ENCODE results near the gene OR8D4. TPM values are rescaled to one million over a fixed set of nuclear protein-coding genes. Genes with fewer than 3 reads are reported as not detected.
"Not testable (repeated sequence)": the region's sequence is repeated elsewhere in the genome, so short reads cannot be mapped to it uniquely, and the experiment has no call there.

OR8D4 gene
- not detected in 2 replicates for total RNA-seq (2014; rRNA removed; shearing (Covaris generic))

DNA sequence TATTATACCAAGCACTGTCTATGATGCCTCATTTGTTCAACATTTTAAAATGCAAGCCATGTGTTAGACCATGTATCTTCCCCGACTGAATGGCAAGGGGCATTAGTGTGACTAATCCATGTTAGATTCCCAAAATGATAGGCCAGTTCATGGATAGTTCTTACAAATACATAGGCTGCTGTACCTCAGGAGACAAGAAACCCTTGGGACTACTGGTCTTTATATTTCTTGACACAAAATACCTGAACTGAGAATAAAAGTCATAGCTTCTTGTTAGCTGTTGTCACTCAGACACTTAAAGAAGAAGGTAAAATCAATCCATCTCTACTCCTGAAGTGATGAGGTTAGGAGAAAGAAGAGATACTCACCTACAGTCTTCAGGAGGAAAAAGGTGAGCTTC is at the start of gene OR8D4:
Gene OR8D4, plus strand, starts transcription at position 301 of the 400 bp plus-strand sequence. CDS start 4,265 bp downstream, outside the sequence.
- DNase-seq (ENCODE audit: low read depth): no peak

GRCh38 chr11:123852321-123852720 is 49.6 kb upstream of the OR8D4 start:
- no peak for DNase-seq (ENCODE audit: low read depth)

GRCh38 chr11:123853038-123853437 is 48.9 kb upstream of the OR8D4 start:
- DNase-seq (ENCODE audit: low read depth): no peak

- no peak for DNase-seq (ENCODE audit: low read depth)
Measured at GRCh38 chr11:123856444-123856843, 45.5 kb upstream of the OR8D4 start.

GRCh38 chr11:123859731-123860130 is 42.2 kb upstream of the OR8D4 start:
- no peak for DNase-seq (ENCODE audit: low read depth)

- not testable (repeated sequence) for DNase-seq (ENCODE audit: low read depth)
Measured at GRCh38 chr11:123865293-123865692, 36.7 kb upstream of the OR8D4 start.

DNA sequence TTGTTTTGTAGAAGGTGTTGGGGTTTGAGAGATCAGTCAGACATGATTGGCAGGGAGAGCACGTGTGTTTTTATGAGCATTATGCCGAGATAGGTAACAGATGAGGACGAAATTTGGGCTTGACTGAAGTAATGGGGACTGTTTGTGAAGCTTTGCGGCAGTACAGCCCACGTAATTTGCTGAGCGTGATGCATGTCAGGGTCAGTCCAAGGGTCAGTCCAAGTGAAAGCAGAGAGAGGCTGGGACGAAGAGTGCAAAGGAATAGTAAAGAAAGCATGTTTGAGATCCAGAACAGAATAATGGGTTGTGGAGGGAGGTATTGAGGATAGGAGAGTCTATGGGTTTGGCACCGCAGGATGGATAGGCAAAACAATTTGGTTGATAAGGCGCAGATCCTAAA is 34.2 kb upstream of the OR8D4 start:
- not testable (repeated sequence) for DNase-seq (ENCODE audit: low read depth)

GRCh38 chr11:123880912-123881311 is 21.1 kb upstream of the OR8D4 start:
- no peak for DNase-seq (ENCODE audit: low read depth)

- no peak for DNase-seq (ENCODE audit: low read depth)
Measured at GRCh38 chr11:123885570-123885969, 16.4 kb upstream of the OR8D4 start, which contains the start of gene TMEM225. TMEM225 (minus strand) TSS chr11:123885670; CDS start chr11:123885425, 245 bp downstream.

DNA sequence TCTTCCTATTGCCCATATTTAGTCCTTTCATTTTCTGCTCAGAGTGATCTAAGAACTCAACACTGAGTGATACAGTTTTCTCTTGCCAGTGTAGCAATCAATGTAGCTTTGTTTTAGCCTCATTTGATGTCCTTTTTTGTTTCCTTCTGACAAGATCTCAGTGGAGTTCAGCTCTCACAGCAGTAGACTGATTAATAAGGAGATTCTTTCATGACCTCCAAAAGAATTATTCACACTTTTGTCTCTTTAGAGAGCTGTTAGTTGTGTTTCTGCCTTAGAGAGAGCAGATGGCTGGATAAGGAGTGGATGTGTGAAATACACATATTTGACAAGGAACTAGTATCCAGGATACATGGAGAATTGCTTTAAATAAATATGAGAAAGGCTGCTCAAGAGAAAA is 9.9 kb upstream of the OR8D4 start:
- DNase-seq (ENCODE audit: low read depth): no peak

DNA sequence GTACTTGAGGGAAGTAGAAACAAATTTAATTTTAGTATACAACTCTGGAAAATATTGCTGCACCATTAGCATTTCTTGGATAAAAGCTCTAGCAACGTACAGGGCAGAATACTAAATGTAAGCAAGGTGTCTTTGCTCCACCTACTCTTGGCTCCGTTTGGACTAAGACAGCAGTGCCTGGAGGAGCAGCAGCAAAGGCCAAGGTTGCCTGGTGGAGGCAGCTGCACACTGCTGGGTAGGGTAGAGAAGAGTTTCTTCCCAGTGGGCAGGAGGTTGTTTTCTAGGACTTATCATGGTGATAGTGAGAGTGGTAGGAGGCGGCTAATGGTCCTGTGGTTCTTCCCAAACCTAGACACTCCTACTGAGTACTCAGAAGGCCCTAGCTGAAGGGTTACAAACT is 2.2 kb upstream of the OR8D4 start:
- no peak for DNase-seq (ENCODE audit: low read depth)

- DNase-seq (ENCODE audit: low read depth): no peak
Measured at GRCh38 chr11:123903932-123904331, 2.0 kb downstream of the OR8D4 start.

DNA sequence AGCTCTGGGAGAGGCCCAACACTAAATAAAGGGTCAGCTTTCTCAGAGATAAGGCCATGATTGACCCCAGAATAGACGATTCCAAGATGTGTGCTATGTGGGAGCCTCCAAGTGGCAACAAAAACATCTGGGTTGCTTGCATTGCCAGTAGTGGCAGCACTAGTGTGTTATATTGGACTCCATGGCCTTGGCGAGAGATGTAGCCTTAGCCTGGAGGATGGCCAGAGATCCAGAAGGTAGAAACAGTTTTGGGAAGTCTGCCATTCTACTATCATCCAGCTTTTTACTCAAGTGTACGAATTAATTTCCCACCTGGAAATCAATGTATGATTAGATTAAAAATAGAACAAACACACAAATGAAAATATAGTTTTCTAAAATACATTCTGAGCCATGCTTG is 3.0 kb downstream of the OR8D4 start:
- no peak for DNase-seq (ENCODE audit: low read depth)

DNA sequence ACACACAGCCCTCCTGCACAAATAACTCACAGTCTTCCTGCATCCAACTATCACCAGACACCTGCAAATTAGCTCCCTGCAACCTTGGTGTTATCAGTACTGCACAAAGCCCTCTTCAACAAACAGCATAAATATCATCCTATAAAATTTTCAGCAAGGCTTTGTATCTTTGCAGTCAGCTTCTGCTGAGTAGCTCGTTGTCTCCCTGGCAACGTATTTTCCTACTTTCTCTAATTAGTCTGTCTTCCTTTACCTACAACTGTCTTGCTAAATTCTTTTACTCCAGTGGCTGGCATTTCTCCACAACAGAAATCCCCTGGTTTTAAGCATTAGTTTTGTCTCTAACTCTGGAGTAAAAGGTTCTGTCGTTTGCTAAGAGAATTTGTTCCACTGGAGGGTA is 3.9 kb downstream of the OR8D4 start:
- DNase-seq (ENCODE audit: low read depth): no peak

- DNase-seq (ENCODE audit: low read depth): no peak
Measured at GRCh38 chr11:123920943-123921342, 19.0 kb downstream of the OR8D4 start.

DNA sequence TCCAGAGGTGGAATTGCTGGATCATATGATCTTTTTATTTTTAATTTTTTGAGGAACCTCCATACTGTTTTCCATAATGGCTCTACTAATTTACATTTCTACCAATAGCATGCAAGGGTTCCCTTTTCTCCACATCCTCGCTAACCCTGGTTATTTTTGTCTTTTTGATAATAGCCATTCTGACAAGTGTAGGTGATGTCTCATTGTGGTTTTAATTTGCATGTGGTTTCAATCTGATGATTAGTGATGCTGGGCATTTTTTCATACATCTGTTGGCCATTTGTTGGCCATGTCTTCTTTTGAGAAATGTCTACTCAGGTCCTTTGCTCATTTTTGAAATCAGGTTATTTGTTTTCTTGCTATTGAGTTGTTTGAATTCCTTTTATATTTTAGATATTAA is 22.1 kb downstream of the OR8D4 start:
- DNase-seq (ENCODE audit: low read depth): peak; percentile 11

DNA sequence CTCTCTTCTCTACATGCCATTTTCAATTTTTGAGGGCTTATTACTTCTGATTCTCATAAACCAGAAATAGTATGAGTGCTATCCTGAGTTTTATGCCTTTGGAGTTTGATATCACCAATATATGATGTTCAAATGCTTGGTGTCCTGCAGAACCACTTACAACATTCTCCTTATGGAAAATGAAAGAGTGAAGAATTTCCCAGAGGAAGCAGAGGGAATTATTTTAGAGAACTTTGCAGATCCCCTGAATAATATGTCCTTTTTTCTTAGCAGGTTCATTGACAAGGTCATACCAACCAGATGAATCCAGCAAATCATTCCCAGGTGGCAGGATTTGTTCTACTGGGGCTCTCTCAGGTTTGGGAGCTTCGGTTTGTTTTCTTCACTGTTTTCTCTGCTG is 37.4 kb downstream of the OR8D4 start, which contains the start of gene OR4D5:
Gene OR4D5, plus strand, starts transcription at position 301 of the 400 bp plus-strand sequence. Its CDS starts 0 bp downstream, at position 301.
- no peak for DNase-seq (ENCODE audit: low read depth)

DNA sequence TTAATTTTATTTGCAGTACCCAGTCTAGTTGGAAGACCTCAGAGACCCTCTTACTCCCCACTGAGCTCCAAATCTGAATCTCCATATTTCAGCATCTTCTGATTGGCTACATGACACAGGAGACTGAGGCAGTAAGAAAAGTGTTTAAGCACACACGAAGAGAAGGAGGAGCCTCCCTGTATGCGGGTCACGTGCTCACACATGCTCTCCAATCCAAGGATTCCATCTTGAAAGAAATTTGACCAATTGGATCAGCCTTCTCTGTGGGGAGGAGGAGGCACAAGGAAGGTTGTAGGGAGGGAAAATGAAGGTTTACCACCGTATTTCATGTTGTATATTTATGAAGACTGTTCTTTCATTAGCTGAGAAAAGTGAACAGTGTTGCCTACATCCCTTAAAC is 40.4 kb downstream of the OR8D4 start:
- no peak for DNase-seq (ENCODE audit: low read depth)

GRCh38 chr11:123943738-123944137 is 41.8 kb downstream of the OR8D4 start, which contains the start of gene OR6T1:
OR6T1 (minus strand) TSS chr11:123943838; CDS start chr11:123943838, 0 bp downstream.
- DNase-seq (ENCODE audit: low read depth): no peak

GRCh38 chr11:123945132-123945531 is 43.2 kb downstream of the OR8D4 start:
- no peak for DNase-seq (ENCODE audit: low read depth)

GRCh38 chr11:123956752-123957151 is 54.8 kb downstream of the OR8D4 start:
- no peak for DNase-seq (ENCODE audit: low read depth)
